Natural killer cell treated with Interleukin-12 subunit alpha and Interleukin-12 subunit beta and Interleukin-15 and Interleukin-18, amount 100 ng/mL, for 72 hours (primary cell): ENCODE results near the gene RHEBL1. TPM values are rescaled to one million over a fixed set of nuclear protein-coding genes. Genes with fewer than 3 reads are reported as not detected.

Experiments used
- ATAC-seq, 2 donors: fragments of 150-1000 bp; cut with Tn5 transposase in 1 of 2; sonication (Bioruptor Pico), chemical (Tn5 transposase) in 1 of 2; 2 replicates each; pipeline ENCODE4 v1.10.0; 2021
- DNase-seq: peaks from one replicate; pipeline ENCODE4 v3.0.0; 2022; ENCODE audit warnings: low spot score
- H3K27ac Mint-ChIP-seq, 2 donors: 1 replicate in 1 of 2; 2 replicates in 1 of 2; pipeline ENCODE4 v1.8.0; 2022; ENCODE audit warnings: mixed read lengths in 2 of 2, mild to moderate bottlenecking in 1 of 2, moderate library complexity in 1 of 2
- H3K27me3 Mint-ChIP-seq, 2 donors: 1 replicate in 1 of 2; 2 replicates in 1 of 2; pipeline ENCODE4 v1.8.0; 2022; ENCODE audit warnings: mixed read lengths in 2 of 2
- H3K36me3 Mint-ChIP-seq: one replicate; pipeline ENCODE4 v1.8.0; 2022; ENCODE audit warnings: mixed read lengths
- H3K4me1 Mint-ChIP-seq, 2 donors: 1 replicate in 1 of 2; 2 replicates in 1 of 2; pipeline ENCODE4 v1.8.0; 2022; ENCODE audit warnings: low read depth in 2 of 2, mixed read lengths in 2 of 2, mild to moderate bottlenecking in 1 of 2
- H3K4me3 Mint-ChIP-seq: one replicate; pipeline ENCODE4 v1.8.0; 2022; ENCODE audit warnings: mixed read lengths
- H3K9me3 Mint-ChIP-seq: 2 replicates; pipeline ENCODE4 v1.8.0; 2022; ENCODE audit warnings: mixed read lengths
- total RNA-seq, 2 donors: library from RNA; stranded (reverse); gene quantifications; one replicate each; pipeline ENCODE4 v1.2.3, GENCODE V29; 2022

Gene RHEBL1, protein sequence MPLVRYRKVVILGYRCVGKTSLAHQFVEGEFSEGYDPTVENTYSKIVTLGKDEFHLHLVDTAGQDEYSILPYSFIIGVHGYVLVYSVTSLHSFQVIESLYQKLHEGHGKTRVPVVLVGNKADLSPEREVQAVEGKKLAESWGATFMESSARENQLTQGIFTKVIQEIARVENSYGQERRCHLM
- total RNA-seq: 10 to 100 TPM; 21.9 to 28.9 TPM

- DNase-seq: peak; percentile 100
- Mint-ChIP-seq H3K27ac (peak within 1 kb of the TSS; percentile 93 to 99), H3K36me3 (no peaks in the 10 kb centered on the region), H3K9me3 (no peaks in the 10 kb centered on the region), H3K4me1 (peaks cover 28 to 34% of the 10 kb centered on the region in 2 donors), H3K4me3 (peak within 1 kb of the TSS; percentile 98), H3K27me3 (no peaks in the 10 kb centered on the region)
- ATAC-seq: peak; percentile 100
Observed at GRCh38 chr12:49069507-49070346, at the start of gene RHEBL1. RHEBL1 (minus strand) TSS chr12:49069979; CDS start chr12:49069785, 194 bp downstream.

DNA sequence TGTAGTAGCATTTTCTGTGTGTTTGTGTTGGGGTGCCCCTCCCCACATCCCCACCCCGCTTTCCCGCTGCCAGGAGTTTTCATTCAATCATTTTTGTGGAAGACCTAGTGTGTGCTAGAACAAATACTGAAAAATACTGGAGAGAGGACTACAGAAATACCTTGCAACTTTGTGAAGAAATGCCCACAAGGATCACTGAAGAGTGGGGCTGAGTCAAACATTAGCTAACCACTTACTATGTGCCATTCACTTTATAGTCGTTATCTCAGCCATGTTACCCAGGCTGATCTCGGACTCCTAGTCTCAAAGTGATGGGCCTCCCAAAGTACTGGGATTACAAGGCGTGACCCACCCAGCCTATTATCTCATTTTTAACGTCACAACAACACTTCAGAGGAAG lies 41.4 kb upstream of the RHEBL1 start:
- Mint-ChIP-seq H3K27me3 (no peaks in the 10 kb centered on the region), H3K27ac (peak overlapping the region; percentile 95 to 100), H3K4me3 (peak overlapping the region; percentile 99), H3K4me1 (peaks cover 31 to 32% of the 10 kb centered on the region in 2 donors), H3K36me3 (no peaks in the 10 kb centered on the region), H3K9me3 (no peaks in the 10 kb centered on the region)
- DNase-seq (no peak), ATAC-seq (no peak)

- no peaks in the 10 kb centered on the region for H3K36me3 Mint-ChIP-seq
- peak within 1 kb of the TSS; percentile 99 for H3K4me3 Mint-ChIP-seq
- peak; percentile 95 for DNase-seq
- no peaks in the 10 kb centered on the region for H3K9me3 Mint-ChIP-seq
- peaks cover 31 to 33% of the 10 kb centered on the region in 2 donors for H3K4me1 Mint-ChIP-seq
- peak within 1 kb of the TSS; percentile 95 to 100 for H3K27ac Mint-ChIP-seq
- ATAC-seq: peak; percentile 99
- no peaks in the 10 kb centered on the region for H3K27me3 Mint-ChIP-seq
Observed at GRCh38 chr12:49110464-49111155, 40.8 kb upstream of the RHEBL1 start, which contains the start of gene LMBR1L. LMBR1L (minus strand) TSS chr12:49110847; CDS start chr12:49110555, 292 bp downstream.

- ATAC-seq (no peak), DNase-seq (no peak)
- H3K4me1 Mint-ChIP-seq: peaks cover 31 to 33% of the 10 kb centered on the region in 2 donors
- peak overlapping the region; percentile 95 to 100 for H3K27ac Mint-ChIP-seq
- H3K9me3 Mint-ChIP-seq: no peaks in the 10 kb centered on the region
- H3K27me3 Mint-ChIP-seq: no peaks in the 10 kb centered on the region
- H3K36me3 Mint-ChIP-seq: no peaks in the 10 kb centered on the region
- peak overlapping the region; percentile 99 for H3K4me3 Mint-ChIP-seq
Observed at GRCh38 chr12:49109641-49110463, 40.1 kb upstream of the RHEBL1 start.

DNA sequence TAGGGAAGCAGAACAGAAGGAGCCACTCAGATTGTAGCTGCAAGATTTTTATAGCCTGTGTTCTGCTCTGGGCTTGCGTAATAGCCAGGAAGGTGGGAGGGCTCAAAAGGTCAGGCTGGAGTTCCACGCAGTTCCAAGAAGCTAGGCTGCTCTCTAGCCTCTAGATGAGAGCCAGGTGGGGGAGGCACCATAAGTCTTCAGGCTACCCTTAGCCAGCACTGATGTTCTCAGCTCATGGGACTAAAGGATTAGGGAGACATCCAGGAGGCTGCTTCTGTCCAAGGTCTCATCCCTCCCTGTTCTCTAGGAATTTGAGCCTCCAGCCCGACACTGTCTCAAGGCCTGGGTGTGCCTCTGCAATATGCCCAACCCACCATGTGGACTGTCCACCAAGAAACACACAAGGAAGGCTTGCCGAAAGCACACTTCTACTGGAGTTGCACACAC lies 39.2 kb upstream of the RHEBL1 start:
- ATAC-seq (no peak), DNase-seq (no peak)
- peak overlapping the region; percentile 99 for H3K4me3 Mint-ChIP-seq
- H3K36me3 Mint-ChIP-seq: no peaks in the 10 kb centered on the region
- peak overlapping the region; percentile 95 to 100 for H3K27ac Mint-ChIP-seq
- no peaks in the 10 kb centered on the region for H3K27me3 Mint-ChIP-seq
- no peaks in the 10 kb centered on the region for H3K9me3 Mint-ChIP-seq
- H3K4me1 Mint-ChIP-seq: peaks cover 37 to 41% of the 10 kb centered on the region in 2 donors

- Mint-ChIP-seq H3K36me3 (no peaks in the 10 kb centered on the region), H3K9me3 (no peaks in the 10 kb centered on the region), H3K27me3 (no peaks in the 10 kb centered on the region), H3K4me3 (no peak overlapping the region), H3K27ac (no peak overlapping the region), H3K4me1 (peaks cover 31 to 39% of the 10 kb centered on the region in 2 donors)
- ATAC-seq: no peak
- DNase-seq: no peak
Observed at GRCh38 chr12:49105504-49106084, 35.8 kb upstream of the RHEBL1 start.

GRCh38 chr12:49104822-49105221 lies 35.0 kb upstream of the RHEBL1 start:
- Mint-ChIP-seq H3K9me3 (no peaks in the 10 kb centered on the region), H3K4me3 (no peak overlapping the region), H3K4me1 (peaks cover 24 to 34% of the 10 kb centered on the region in 2 donors), H3K27ac (peak overlapping the region in 1 of 2 donors; percentile 68), H3K27me3 (no peaks in the 10 kb centered on the region), H3K36me3 (no peaks in the 10 kb centered on the region)
- ATAC-seq: no peak
- DNase-seq: no peak

GRCh38 chr12:49100380-49100779 lies 30.6 kb upstream of the RHEBL1 start:
- Mint-ChIP-seq H3K36me3 (peaks cover 4% of the 10 kb centered on the region), H3K4me3 (no peak overlapping the region), H3K9me3 (no peaks in the 10 kb centered on the region), H3K4me1 (peaks cover 9 to 16% of the 10 kb centered on the region in 2 donors), H3K27ac (no peak overlapping the region), H3K27me3 (peaks cover 2% of the 10 kb centered on the region in 2 donors)
- DNase-seq: no peak
- no peak for ATAC-seq

DNA sequence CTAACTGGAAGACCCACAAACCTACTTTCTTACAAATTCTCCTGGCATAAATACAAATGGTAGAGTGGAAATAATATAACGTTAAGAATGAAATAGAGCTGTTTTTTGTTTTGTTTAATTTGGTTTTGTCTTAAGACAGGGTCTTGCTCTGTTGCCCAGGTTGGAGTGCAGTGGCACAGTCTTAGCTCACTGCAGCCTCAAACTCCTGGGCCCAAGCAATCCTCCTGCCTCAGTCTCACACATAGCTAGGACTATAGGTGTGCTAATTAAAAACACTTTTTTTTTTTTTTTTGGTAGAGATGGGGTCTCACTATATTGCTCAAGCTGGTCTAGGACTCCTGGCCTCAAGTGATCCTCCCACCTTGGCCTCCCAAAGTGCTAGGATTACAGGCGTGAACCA lies 28.9 kb upstream of the RHEBL1 start:
- ATAC-seq: no peak
- H3K4me3 Mint-ChIP-seq: no peak overlapping the region
- peaks cover 6 to 13% of the 10 kb centered on the region in 2 donors for H3K4me1 Mint-ChIP-seq
- no peak for DNase-seq
- peaks cover 11 to 14% of the 10 kb centered on the region in 2 donors for H3K27me3 Mint-ChIP-seq
- peaks cover 7% of the 10 kb centered on the region for H3K36me3 Mint-ChIP-seq
- H3K9me3 Mint-ChIP-seq: no peaks in the 10 kb centered on the region
- H3K27ac Mint-ChIP-seq: no peak overlapping the region

DNA sequence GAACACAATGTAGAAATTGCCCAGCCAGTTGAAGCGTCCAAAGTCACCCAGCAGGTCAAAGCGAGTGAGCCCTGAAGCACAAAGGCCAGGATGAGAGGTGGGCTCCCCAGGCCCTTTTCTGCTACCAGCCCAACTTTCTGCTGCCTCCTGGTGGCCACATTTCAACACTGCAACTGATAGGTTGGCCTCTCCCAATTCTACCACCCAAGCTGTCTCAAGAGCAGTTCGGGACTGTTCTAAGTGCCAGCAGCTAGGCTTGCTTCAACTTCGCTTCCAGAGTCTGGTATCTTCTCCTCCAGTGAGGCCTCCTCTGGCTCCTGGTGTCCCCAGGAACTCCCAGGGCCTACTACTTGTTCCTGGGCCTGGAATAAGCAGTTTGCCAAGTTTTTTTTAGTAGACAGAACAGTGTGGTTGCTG lies 28.3 kb upstream of the RHEBL1 start:
- no peak overlapping the region for H3K4me3 Mint-ChIP-seq
- DNase-seq (no peak), ATAC-seq (peak; percentile 39 to 75)
- peaks cover 6 to 14% of the 10 kb centered on the region in 2 donors for H3K4me1 Mint-ChIP-seq
- peaks cover 7% of the 10 kb centered on the region for H3K36me3 Mint-ChIP-seq
- H3K27me3 Mint-ChIP-seq: peaks cover 14 to 19% of the 10 kb centered on the region in 2 donors
- H3K27ac Mint-ChIP-seq: no peak overlapping the region
- H3K9me3 Mint-ChIP-seq: no peaks in the 10 kb centered on the region

DNA sequence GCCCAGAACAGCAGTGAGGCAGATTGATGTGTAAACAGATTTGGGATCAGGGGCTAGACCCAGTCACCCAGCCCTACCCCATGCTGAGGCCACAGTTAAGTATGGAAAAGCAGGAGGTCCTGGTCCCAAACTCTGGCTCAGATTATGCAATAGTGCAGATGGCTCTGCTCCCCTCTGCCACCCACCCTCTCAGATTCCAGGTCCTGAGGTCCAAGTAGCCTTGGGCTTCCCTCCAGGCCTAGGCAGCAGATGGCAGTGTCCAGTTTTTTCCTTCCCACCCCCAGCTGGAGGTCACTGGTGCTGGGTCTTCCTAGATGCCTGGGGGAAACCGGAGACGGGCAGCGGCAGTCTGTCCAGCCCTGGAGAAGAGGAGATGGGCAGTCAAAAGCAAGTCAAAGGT lies 27.6 kb upstream of the RHEBL1 start:
- H3K27ac Mint-ChIP-seq: no peak overlapping the region
- ATAC-seq (no peak), DNase-seq (no peak)
- H3K4me1 Mint-ChIP-seq: peaks cover 6 to 16% of the 10 kb centered on the region in 2 donors
- H3K36me3 Mint-ChIP-seq: peaks cover 7% of the 10 kb centered on the region
- peaks cover 14 to 19% of the 10 kb centered on the region in 2 donors for H3K27me3 Mint-ChIP-seq
- no peaks in the 10 kb centered on the region for H3K9me3 Mint-ChIP-seq
- H3K4me3 Mint-ChIP-seq: no peak overlapping the region

DNA sequence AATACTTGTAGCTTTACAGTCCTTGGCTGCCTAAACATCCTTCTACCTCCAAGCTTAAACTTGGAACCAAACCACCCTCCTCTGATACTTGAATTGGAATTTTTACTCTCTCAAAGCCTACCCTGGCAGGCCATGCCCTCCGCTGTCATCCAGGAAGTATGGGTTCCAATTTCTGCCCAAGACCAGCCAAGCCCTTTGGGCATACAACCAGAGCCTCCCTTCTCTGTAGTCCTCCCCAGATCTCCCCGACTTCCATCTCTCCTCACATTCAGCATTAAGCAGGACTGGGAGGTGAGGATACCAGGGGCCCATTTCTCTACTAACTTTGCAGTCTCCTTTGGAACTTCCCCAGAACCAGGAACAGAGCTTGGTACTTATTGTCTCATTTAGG lies 25.2 kb upstream of the RHEBL1 start:
- H3K4me1 Mint-ChIP-seq: peaks cover 17 to 33% of the 10 kb centered on the region in 2 donors
- H3K9me3 Mint-ChIP-seq: no peaks in the 10 kb centered on the region
- DNase-seq (no peak), ATAC-seq (no peak)
- peak overlapping the region in 1 of 2 donors; percentile 36 for H3K27ac Mint-ChIP-seq
- peaks cover 7% of the 10 kb centered on the region for H3K36me3 Mint-ChIP-seq
- H3K4me3 Mint-ChIP-seq: peak overlapping the region; percentile 26
- H3K27me3 Mint-ChIP-seq: peaks cover 24 to 32% of the 10 kb centered on the region in 2 donors
